ENCODE measurements around the gene CD47. TPM values are rescaled to one million over a fixed set of nuclear protein-coding genes. Genes with fewer than 3 reads are reported as not detected.

Gene CD47
- total RNA-seq, 2 experiments from 2014 or later, result 122 to 124 TPM

- H3K4me1 Mint-ChIP-seq (ENCODE audit: low read depth), result peaks cover 3% of the 10 kb centered on the region
- H3K4me3 Mint-ChIP-seq, result no peak overlapping the region
- peaks cover 2% of the 10 kb centered on the region for H3K9me3 Mint-ChIP-seq
- no peak overlapping the region for H3K27ac Mint-ChIP-seq
- ChIA-PET POLR2A (no interaction called here), CTCF (no interaction called here)
- peaks cover 3% of the 10 kb centered on the region for H3K27me3 Mint-ChIP-seq
- intact Hi-C loops (cut with micrococcal nuclease), result no loop called here
- peaks cover 8% of the 10 kb centered on the region for H3K36me3 Mint-ChIP-seq
- no peak for DNase-seq
These were observed 68.3 kb downstream of the CD47 start for GRCh38 chr3:108022256-108023150.

GRCh38 chr3:108021533-108021932 is 69.3 kb downstream of the CD47 start:
- Mint-ChIP-seq H3K9me3 (no peaks in the 10 kb centered on the region), H3K36me3 (peaks cover 2% of the 10 kb centered on the region), H3K4me3 (no peak overlapping the region), H3K4me1 (ENCODE audit: low read depth) (peaks cover 3% of the 10 kb centered on the region), H3K27me3 (peaks cover 3% of the 10 kb centered on the region), H3K27ac (no peak overlapping the region)
- no peak for DNase-seq
- POLR2A ChIA-PET, result no interaction called here
- CTCF ChIA-PET, result no interaction called here
- intact Hi-C loops (cut with micrococcal nuclease), result no loop called here

GRCh38 chr3:108021131-108021530 is 69.7 kb downstream of the CD47 start:
- CTCF ChIA-PET, result no interaction called here
- intact Hi-C loops (cut with micrococcal nuclease), result no loop called here
- Mint-ChIP-seq H3K9me3 (no peaks in the 10 kb centered on the region), H3K27me3 (peaks cover 3% of the 10 kb centered on the region), H3K27ac (no peak overlapping the region), H3K36me3 (peaks cover 2% of the 10 kb centered on the region), H3K4me3 (no peak overlapping the region), H3K4me1 (ENCODE audit: low read depth) (peaks cover 3% of the 10 kb centered on the region)
- POLR2A ChIA-PET, result no interaction called here
- no peak for DNase-seq

GRCh38 chr3:108018552-108018951 is 72.3 kb downstream of the CD47 start:
- Mint-ChIP-seq H3K27ac (no peak overlapping the region), H3K27me3 (peaks cover 3% of the 10 kb centered on the region)

GRCh38 chr3:108017587-108017986 is 73.2 kb downstream of the CD47 start:
- no peak for DNase-seq
- CTCF ChIA-PET, result interaction anchor here (0.6 kb wide), 1 partner anchor 9 kb away, joined by 3 read pairs; no protein-coding TSS in a partner anchor
- Mint-ChIP-seq H3K27me3 (peaks cover 4% of the 10 kb centered on the region), H3K36me3 (no peaks in the 10 kb centered on the region), H3K27ac (no peak overlapping the region), H3K4me3 (no peak overlapping the region), H3K4me1 (ENCODE audit: low read depth) (no peaks in the 10 kb centered on the region), H3K9me3 (no peaks in the 10 kb centered on the region)
- POLR2A ChIA-PET, result no interaction called here
- intact Hi-C loops (cut with micrococcal nuclease), result no loop called here

More at GRCh38 chr3:108018552-108018951, 72.3 kb downstream of the CD47 start:
- intact Hi-C loops (cut with micrococcal nuclease), result no loop called here
- H3K4me1 Mint-ChIP-seq (ENCODE audit: low read depth), result peaks cover 2% of the 10 kb centered on the region
- no peak for DNase-seq
- ChIA-PET POLR2A (no interaction called here), CTCF (no interaction called here)
- no peak overlapping the region for H3K4me3 Mint-ChIP-seq
- no peaks in the 10 kb centered on the region for H3K9me3 Mint-ChIP-seq
- H3K36me3 Mint-ChIP-seq, result no peaks in the 10 kb centered on the region

GRCh38 chr3:108014943-108015342 is 75.9 kb downstream of the CD47 start:
- H3K4me3 Mint-ChIP-seq, result no peak overlapping the region
- ChIA-PET CTCF (interaction anchor here (1.6 kb wide), 1 partner anchor 88 kb away, joined by 4 read pairs; no protein-coding TSS in a partner anchor), POLR2A (no interaction called here)
- no peaks in the 10 kb centered on the region for H3K36me3 Mint-ChIP-seq
- H3K27me3 Mint-ChIP-seq, result peaks cover 4% of the 10 kb centered on the region
- DNase-seq, result no peak
- intact Hi-C loops (cut with micrococcal nuclease), result no loop called here
- H3K27ac Mint-ChIP-seq, result no peak overlapping the region
- H3K9me3 Mint-ChIP-seq, result no peaks in the 10 kb centered on the region
- no peaks in the 10 kb centered on the region for H3K4me1 Mint-ChIP-seq (ENCODE audit: low read depth)

GRCh38 chr3:108013141-108014055 is 77.4 kb downstream of the CD47 start:
- intact Hi-C loops (cut with micrococcal nuclease), result no loop called here
- Mint-ChIP-seq H3K27me3 (peaks cover 4% of the 10 kb centered on the region), H3K36me3 (no peaks in the 10 kb centered on the region), H3K4me3 (no peak overlapping the region), H3K9me3 (no peaks in the 10 kb centered on the region), H3K27ac (no peak overlapping the region), H3K4me1 (ENCODE audit: low read depth) (no peaks in the 10 kb centered on the region)
- ChIA-PET CTCF (no interaction called here), POLR2A (no interaction called here)
- no peak for DNase-seq

- Mint-ChIP-seq H3K9me3 (no peaks in the 10 kb centered on the region), H3K36me3 (no peaks in the 10 kb centered on the region), H3K27ac (no peak overlapping the region), H3K4me1 (ENCODE audit: low read depth) (no peaks in the 10 kb centered on the region), H3K4me3 (no peak overlapping the region), H3K27me3 (peaks cover 1% of the 10 kb centered on the region)
- ChIA-PET POLR2A (no interaction called here), CTCF (no interaction called here)
- intact Hi-C loops (cut with micrococcal nuclease), result no loop called here
- no peak for DNase-seq
These were observed 78.5 kb downstream of the CD47 start for GRCh38 chr3:108012304-108012703.

- CTCF ChIA-PET, result no interaction called here
- DNase-seq, result no peak
- H3K4me3 Mint-ChIP-seq, result no peak overlapping the region
- POLR2A ChIA-PET, result no interaction called here
- no peaks in the 10 kb centered on the region for H3K36me3 Mint-ChIP-seq
- no peak overlapping the region for H3K27ac Mint-ChIP-seq
- no peaks in the 10 kb centered on the region for H3K9me3 Mint-ChIP-seq
- peaks cover 4% of the 10 kb centered on the region for H3K27me3 Mint-ChIP-seq
- no peaks in the 10 kb centered on the region for H3K4me1 Mint-ChIP-seq (ENCODE audit: low read depth)
- intact Hi-C loops (cut with micrococcal nuclease), result no loop called here
These were observed 79.2 kb downstream of the CD47 start for GRCh38 chr3:108011616-108012015.

- Mint-ChIP-seq H3K27me3 (peaks cover 10% of the 10 kb centered on the region), H3K27ac (no peak overlapping the region), H3K36me3 (no peaks in the 10 kb centered on the region), H3K9me3 (no peaks in the 10 kb centered on the region), H3K4me3 (no peak overlapping the region), H3K4me1 (ENCODE audit: low read depth) (peaks cover 7% of the 10 kb centered on the region)
- ChIA-PET CTCF (no interaction called here), POLR2A (no interaction called here)
- DNase-seq, result no peak
- intact Hi-C loops (cut with micrococcal nuclease), result no loop called here
These were observed 81.7 kb downstream of the CD47 start for GRCh38 chr3:108008931-108009639.

GRCh38 chr3:108008106-108008505 is 82.7 kb downstream of the CD47 start:
- no peaks in the 10 kb centered on the region for H3K36me3 Mint-ChIP-seq
- no peaks in the 10 kb centered on the region for H3K9me3 Mint-ChIP-seq
- H3K4me1 Mint-ChIP-seq (ENCODE audit: low read depth), result peaks cover 7% of the 10 kb centered on the region
- ChIA-PET CTCF (no interaction called here), POLR2A (no interaction called here)
- intact Hi-C loops (cut with micrococcal nuclease), result no loop called here
- no peak for DNase-seq
- H3K27me3 Mint-ChIP-seq, result peaks cover 9% of the 10 kb centered on the region
- no peak overlapping the region for H3K27ac Mint-ChIP-seq
- H3K4me3 Mint-ChIP-seq, result no peak overlapping the region

GRCh38 chr3:108006881-108007331 is 83.9 kb downstream of the CD47 start:
- CTCF ChIA-PET, result no interaction called here
- intact Hi-C loops (cut with micrococcal nuclease), result no loop called here
- H3K36me3 Mint-ChIP-seq, result no peaks in the 10 kb centered on the region

More at GRCh38 chr3:108006881-108007331, 83.9 kb downstream of the CD47 start:
- DNase-seq, result no peak
- Mint-ChIP-seq H3K4me1 (ENCODE audit: low read depth) (peaks cover 7% of the 10 kb centered on the region), H3K27me3 (peaks cover 9% of the 10 kb centered on the region), H3K27ac (no peak overlapping the region), H3K4me3 (no peak overlapping the region), H3K9me3 (no peaks in the 10 kb centered on the region)
- POLR2A ChIA-PET, result no interaction called here

Data from activated CD4-positive, alpha-beta memory T cell treated with anti-CD3 and anti-CD28 coated beads for 36 hours (primary cell).